HG03520 (cell line): ENCODE measurements around the gene ZCCHC9.
"Not testable (repeated sequence)": the region's sequence is repeated elsewhere in the genome, so short reads cannot be mapped to it uniquely, and the experiment has no call there.

Experiments
- ATAC-seq: cut with Tn5 transposase; IDR thresholded peaks from one replicate; pipeline ENCODE4 v1.9.1; 2021; ENCODE audit warnings: mild to moderate bottlenecking, moderate library complexity; ENCODE audit not compliant: unreplicated experiment

ZCCHC9 gene

DNA sequence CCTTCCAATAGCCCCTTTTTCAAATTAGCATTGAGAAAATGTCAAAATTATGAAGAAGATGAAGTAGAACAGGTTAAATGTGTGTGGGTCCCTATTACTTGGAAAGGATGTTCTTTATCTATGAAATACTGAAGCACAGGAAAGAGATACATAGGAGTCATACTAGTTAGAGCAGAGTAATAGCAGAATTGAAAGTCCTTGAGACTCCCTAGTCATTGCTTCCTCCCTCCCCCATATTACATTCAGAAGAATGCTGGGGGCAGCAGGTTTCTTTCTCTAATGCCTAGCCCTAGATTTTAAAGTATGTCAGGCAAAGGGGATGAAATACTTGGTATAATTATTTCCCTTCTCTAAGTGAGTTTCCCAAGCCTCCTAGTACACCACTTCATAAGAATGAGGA is 4.4 kb downstream of the ZCCHC9 start:
- ATAC-seq, result no peak

DNA sequence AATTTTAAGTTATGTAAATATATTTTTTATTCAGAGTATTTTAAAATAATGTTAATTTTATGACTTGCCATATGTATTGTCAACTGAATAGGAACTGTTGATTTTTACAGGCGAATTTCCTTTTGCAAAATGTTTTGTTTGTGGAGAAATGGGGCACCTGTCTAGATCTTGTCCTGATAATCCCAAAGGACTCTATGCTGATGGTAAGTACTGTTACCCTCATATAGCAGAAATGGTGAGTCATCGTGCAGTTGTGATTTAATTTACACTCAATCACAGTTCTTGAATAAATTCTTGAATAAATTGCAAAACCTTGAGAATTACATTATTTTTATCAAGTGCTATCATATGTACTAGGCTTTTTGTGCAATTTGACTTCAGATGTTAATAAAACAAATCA is 7.4 kb downstream of the ZCCHC9 start:
- no peak for ATAC-seq

DNA sequence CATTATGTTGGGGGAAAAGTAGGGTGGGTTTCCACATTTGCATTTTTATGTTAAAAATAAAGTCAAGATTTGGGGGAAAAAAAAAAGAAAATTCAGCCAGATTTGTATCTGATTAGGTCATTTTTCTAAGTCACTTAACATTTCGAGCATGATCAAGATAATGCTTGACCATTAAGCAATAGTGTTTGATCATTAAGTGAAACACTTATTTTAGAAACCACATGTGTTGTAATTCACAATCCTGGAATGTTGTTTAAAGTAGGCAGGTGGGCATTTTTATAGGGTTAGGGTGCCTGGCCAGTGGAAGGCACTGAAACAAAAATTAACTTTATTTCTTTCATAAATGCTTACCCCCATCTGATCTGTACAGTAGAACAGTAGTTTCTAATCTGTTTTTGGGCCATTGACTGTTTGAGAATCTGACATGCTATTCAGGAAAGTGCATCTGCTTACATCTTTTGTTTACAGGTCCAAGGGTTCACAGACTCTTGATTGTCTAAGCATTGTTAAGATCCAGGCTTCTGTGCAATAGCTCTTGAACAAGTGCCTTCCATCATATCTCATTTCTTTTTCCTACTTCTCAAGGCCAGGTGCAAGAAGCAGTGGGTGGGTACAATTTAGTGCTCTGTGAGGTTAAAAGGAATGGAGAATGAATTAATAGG is 9.1 kb downstream of the ZCCHC9 start:
- ATAC-seq, result no peak

DNA sequence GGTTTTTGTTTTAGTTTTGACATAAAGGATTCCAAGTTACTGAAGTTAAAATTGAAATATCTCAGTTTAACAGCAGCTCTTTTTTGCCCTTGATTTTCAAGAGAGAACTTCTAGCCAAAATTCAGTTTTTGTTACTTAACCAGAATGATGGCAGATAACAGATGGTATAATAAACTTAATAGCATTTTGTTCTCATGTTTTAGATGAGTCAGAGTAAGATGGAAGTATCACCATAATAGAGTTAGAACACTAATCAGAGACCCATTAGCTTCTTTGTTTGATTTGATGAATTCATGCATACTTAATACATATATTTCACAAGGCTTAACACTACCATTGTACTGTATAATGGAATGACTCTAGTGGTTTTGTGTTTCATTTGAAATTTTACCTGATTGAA is 11.9 kb downstream of the ZCCHC9 start:
- ATAC-seq, result no peak

DNA sequence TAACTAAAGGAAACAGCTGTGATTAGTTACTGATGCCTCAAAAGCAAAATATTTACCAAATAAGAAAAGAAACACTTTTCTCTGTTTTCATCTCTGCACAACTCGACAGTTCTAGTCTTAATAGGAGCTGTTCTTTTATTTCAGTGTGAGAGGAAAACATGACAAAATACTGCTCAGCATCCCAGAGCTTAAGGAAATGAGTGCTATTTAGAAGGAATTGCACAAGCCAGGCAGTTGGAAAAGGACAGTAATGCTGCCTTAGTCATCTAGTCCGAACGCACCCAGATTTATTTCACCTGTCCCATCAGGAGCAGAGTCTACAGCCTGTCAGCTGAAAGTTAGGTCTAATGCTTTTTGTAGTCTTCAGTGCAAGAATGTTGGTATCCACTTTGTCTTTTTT is 12.3 kb downstream of the ZCCHC9 start:
- ATAC-seq, result no peak

DNA sequence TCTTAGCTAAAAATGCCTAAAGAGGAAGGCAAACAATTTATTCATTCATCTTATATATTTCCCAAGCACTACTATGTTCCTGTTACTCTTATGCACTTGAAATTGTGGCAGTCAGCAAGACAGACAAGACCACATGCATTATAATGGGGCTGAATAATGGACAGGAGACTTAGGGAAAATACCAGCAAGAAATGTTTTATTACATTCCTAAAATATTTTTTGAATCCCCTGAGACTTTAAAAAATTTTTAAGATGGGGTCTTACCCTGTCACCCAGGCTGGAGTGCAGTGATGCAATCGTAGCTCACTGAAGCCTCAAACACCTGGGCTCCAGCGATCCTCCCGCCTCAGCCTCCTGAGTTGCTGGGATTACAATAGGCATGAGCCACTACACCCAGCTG is 13.2 kb downstream of the ZCCHC9 start:
- ATAC-seq, result no peak

DNA sequence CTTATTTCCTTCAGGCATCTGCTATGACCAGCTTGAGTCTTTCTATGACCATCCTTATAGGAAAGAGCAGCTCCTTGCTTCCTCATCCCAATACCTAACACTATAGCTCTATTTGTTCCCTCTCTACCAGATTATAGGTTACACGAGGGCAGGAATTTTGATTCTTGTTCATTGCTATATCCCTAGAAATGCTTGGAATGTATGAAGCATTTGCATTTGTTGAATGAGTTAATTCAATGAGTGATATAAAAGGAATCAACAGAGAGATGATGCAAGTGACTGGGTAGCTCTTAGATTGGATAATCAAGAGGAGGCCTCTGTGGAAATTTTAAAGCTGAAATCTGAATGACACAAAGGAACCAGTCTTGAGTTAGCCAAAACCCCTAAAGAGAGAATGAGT is 13.9 kb downstream of the ZCCHC9 start:
- ATAC-seq, result no peak

DNA sequence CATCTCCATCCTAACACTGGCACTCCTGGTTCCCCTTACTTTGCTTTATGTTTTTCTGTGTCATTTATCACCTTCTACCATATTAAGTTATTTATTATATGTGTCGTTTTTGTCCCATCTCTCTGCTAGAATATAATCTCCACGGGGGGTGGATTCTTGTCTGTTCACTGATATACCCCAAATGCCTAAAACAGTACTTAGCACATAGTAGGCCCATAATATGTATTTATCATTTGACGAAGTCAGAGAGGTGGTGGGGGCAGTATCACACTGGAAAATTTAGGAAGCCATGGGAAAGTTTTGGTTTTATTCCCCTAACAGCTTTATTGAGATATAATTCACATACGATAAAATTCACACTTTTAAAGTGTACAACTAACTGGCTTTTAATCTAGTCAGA is 14.4 kb downstream of the ZCCHC9 start:
- ATAC-seq, result no peak

DNA sequence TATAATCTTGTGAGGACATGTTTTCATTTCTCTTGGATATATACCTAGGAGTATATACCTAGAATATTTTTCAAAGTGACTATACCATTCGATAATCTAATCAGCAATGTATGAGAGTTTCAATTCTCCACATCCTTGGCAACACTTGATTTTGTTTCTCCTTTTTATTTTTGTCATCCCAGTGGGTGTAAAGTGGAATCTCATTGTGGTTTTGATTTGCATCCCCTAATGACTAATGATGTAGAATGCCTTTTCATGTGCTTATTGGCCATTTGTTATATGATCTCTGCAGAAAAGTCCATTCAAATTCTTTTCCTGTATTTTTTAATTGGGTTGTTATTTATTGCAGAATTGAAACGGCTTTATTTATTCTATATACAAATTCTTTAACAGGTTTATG is 15.2 kb downstream of the ZCCHC9 start:
- no peak for ATAC-seq

DNA sequence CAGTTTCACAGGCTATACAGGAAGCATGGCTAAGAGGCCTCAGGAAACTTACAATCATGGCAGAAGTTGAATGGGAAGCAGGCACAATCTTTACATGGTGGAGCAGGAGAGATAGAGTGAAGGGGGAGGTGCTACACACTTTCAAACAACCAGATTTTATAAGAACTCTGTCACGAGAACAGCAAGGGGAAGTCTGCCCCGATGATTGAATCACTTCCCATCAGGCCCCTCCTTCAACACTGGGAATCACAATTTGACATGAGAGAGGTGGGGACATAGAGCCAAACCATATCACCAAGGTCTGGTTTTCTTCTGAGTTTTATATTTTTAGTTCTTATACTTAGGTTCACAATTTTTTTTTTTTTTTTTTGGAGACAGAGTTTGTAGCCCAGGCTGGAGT is 16.1 kb downstream of the ZCCHC9 start:
- ATAC-seq, result no peak

DNA sequence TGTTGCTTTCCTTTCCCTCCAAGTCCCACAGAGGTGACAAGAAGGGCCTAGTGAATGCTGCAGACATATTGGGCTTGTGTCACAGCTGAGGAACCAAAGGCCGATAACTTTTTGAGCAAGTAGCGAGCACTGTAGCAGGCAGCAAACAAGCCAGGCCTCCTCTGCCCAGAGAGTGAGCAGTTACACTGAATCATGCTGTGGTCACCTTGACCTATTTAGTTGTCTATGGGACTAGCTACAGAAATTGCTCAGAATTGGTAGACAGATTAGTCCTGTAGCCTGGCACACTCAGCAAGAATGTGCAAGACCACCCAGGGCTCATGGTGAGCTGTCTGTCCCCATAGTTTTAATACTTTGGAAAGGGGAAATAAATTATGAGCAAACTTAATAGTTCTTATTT is 25.2 kb downstream of the ZCCHC9 start:
- no peak for ATAC-seq

DNA sequence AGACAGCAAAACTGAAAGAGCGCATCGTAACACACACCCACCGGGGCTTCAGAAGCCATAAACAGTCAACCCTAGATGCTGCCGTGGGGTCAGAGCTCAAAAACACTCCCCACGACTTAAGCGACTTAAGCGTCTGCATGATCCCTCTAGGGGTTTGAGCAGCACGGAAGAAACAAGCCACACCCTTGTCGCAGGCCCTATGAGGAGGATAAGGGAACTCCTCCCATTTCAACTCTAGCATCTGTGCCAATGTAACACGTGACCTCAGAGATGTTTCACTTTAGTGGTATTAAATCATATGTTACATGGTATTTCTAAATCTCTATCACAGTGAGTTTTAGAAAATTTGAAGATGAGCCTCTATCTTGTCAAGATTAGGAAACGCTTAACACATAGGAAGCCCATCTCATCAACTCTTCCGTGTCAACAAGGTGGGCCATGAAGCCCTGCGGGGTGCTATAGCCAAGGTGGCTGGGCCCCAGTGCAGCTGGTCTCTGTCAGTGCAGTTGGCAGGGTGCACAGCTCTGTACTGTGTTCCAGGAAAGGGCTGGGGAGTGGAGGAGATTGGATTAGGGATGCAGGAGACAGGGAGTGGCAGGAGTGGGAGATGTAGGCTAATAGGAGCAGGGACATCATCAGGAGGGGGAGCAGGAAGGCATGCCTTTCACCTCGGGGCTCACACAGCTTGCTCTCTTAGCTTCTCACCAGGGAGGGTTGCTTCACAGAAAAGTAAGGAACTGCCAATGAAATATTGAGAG is 33.1 kb downstream of the ZCCHC9 start:
- ATAC-seq, result no peak

DNA sequence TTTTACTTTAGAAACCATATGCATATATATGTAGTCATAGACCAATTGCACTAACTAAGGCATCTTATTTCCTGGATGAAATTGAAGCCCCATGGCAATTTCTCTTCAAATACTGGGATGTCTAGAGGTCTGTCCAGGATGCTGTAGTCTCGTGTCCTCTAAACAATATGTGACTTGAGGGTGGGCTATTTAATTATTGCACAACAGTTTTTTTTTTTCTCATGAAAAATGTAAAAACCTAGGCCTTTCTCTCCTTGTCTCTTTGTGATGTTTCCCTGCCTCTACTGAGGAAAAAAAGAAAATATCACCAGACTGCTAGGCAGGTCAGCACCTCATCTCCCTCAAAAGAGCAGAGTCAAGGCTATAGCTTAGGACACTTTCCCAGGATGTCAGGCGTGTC is 34.6 kb downstream of the ZCCHC9 start:
- ATAC-seq, result no peak

DNA sequence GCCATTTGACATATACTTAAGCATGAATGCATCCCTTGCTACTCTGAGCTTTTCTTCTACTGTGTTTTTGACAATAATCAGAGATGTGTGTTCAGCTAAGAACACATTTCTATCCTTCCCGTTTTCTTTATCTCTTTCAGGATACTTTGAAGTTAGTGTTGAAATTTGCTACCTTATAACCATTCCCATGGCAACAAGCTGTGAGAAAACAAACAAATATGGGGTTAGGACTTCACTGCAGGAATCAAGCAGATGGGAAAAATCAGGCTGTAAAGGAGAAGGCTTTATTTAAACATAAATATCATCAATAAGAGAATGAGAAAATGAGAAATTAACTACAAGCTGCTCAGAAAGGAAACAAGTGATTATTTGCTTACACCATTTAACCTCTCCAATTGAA is 35.2 kb downstream of the ZCCHC9 start:
- no peak for ATAC-seq

DNA sequence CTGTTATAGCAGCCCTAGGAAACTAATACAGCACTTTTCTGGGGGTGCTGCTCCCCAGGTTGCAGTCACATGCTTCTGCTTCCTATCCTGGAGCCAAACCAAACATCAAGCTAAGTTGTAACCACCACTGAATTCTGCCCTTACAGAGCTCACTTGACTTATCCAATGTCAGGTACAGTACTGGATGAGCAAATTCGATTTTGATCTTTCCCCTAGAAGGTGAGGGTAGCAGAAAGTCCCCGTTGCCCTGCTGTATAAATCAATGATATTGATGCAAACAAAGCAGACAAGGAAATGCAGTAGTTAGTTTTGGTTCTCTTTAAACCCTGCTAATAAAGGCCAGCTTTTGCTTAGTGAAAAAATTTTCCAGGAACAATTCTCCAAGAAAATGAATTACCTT is 36.4 kb downstream of the ZCCHC9 start:
- ATAC-seq, result no peak

DNA sequence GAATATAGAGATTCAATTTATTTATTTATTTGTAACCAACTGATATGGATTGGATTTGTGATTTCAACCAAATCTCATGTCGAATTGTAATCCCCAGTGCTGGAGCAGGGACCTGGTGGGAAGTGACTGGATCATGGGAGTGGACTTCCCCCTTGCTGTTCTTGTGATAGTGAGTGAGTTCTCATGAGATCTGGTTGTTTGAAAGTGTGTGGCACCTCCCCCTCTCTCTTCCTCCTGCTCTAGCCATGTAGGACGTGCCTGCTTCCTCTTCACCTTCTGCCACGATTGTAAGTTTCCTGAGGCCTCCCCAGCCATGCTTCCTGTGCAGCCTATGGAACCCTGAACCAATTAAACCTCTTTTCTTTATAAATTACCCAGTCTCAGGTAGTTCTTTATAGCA is 36.8 kb downstream of the ZCCHC9 start:
- not testable (repeated sequence) for ATAC-seq

DNA sequence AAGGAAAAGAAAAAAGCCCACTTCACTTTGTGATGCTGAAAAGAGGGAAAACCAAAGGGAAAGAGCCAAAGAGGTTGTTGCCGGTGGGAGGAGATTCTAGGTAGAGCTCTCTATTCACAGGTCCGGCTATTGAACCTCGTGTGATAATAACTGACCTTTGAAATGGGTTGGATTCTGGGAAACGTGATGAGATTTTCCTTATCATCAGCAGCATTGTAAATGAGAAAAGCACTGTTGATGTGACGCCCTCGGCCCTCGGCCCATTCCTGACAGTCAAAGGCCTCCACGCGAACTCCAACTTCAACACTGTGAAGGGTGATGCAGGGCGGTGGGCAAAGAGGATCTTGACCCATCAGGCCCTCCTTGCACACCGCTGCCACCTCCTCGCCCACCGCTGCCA is 43.3 kb downstream of the ZCCHC9 start:
- ATAC-seq, result no peak

DNA sequence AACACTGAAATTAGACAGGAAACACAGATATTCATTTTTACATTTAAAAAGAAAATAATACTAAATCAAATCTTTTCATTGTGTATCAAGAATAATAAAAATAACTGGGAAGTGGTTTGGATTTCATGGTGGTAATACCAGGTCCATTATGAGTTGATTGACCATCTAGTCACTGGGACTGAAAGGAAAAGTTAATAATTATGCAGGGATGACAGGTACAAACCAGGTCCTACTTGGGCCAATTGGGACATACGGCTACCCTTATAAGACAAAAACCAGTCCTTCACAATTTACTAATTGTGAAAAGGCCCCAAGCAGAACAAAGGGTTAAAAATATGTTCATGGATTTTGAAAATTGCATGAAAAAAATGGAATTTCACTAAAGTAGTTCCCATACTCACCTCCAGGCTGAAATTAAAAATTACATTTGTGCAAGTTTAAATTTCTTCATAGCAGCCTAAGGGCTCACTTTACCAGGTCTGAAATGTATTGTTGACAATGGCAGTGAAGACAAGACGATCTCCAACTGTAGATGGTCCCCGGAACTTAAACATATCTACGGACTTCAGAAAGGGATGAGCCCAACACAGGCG is 44.1 kb downstream of the ZCCHC9 start:
- no peak for ATAC-seq

DNA sequence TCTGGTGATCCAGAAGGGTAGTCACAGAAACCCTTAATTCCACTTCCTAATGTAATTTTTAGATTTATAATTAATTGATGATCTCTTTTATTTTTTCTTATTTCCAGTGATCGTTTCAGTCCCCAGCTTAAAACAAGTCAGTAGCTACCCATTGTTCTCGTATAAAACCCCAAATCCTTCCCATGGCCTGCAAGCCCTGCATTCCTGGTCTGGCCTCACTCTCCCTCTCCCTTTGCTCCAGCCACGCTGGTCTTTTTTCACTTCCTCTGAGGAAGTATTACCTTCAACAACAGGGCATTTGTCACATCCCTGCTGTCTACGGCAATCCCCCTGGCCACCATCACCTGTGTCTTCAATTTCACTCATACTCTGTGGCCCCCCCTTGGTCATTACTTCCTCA is 47.8 kb downstream of the ZCCHC9 start:
- ATAC-seq, result no peak

DNA sequence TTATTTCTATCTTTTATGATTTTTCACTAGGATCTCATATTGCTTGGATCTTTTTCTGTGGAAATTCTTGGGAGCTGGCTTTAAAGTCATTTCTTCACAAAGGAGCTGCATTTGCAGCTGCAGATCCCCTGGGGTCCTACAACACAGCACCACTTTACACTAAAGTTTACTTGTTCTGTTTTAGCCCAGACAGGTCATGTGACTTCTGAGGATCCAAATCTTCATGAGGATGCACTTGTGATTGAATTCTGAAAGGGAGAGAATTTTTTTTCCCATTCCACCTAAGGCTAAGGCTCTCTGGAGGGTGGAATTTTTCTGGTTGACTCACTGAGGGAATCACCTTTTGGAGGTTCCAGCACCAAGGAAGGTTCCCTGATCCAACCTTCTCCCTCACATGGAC is 49.1 kb downstream of the ZCCHC9 start:
- ATAC-seq, result no peak

DNA sequence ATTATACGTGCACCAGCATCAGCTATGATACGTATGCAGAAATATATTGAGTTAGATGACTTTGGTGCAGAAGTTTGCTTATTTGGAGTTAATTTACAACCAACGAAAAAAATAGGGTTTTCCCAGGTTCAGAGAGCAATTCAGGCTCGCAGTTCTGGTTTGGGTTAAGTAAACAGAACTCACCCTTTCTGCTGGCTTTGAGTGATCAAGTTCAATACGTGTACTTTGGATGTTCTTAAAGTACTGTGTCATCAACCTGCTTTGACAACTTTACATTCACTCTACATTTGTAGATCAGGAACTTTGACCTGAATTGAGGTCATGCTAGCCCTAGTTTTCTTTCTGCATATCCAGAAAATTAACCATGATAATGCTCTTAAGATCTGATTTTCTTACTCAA is 51.8 kb downstream of the ZCCHC9 start:
- no peak for ATAC-seq

DNA sequence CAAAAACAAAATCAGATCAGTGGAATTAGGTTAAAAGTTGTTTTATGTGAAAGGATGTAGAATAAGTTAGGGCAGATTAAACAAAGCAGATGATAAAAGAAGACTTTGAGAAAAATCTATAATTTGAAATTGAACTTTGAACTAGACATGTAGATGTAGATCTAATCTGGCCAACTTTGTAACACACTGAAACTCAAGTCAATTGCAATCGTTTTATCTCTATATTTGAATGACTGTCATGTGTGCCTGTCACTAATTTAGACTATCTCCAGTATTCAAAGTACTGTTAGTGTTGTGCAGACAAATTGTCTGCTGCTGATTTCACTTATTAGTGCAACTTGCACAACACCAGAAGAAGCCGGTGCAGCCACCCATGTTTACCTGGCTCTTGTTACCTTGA is 52.7 kb downstream of the ZCCHC9 start:
- ATAC-seq, result no peak
